GM12878 (cell line): Measurements from ENCODE around the gene SUSD1. TPM values are rescaled to one million over a fixed set of nuclear protein-coding genes. Genes with fewer than 3 reads are reported as not detected.
A peak's percentile ranks its signal among the peaks of the same experiment; 100 is the strongest.

Experiments
- ATF2 ChIP-seq: IDR thresholded peaks from 2 replicates; pipeline ENCODE4 v1.6.1; 2012; ENCODE audit warnings: low read length, inconsistent platforms
- BCL3 ChIP-seq: IDR thresholded peaks from 2 replicates; pipeline ENCODE4 v1.6.1; 2011; ENCODE audit warnings: borderline replicate concordance, low read depth, mild to moderate bottlenecking, moderate library complexity, low read length; ENCODE audit not compliant: insufficient read depth, poor library complexity, severe bottlenecking
- BHLHE40 ChIP-seq, 2 experiments: fragments of 450-650 bp in 1 of 2; IDR thresholded peaks; 2 replicates each; pipeline ENCODE4 v1.6.1; 2011 to 2017; ENCODE audit warnings: low read depth in 2 of 2, borderline replicate concordance in 1 of 2, improper control_type of control experiment in 1 of 2, low read length in 1 of 2, mild to moderate bottlenecking in 1 of 2
- BMI1 ChIP-seq: fragments of 450-650 bp; IDR thresholded peaks from 2 replicates; pipeline ENCODE4 v1.6.1; 2016; ENCODE audit warnings: mild to moderate bottlenecking, moderate library complexity, borderline replicate concordance
- CEBPB ChIP-seq, 2 experiments: fragments of 150-350 bp in 1 of 2; IDR thresholded peaks; 2 replicates each; pipeline ENCODE4 v1.6.1; 2012 to 2014; ENCODE audit warnings: low read depth in 2 of 2, low read length in 2 of 2, borderline replicate concordance in 1 of 2, inconsistent platforms in 1 of 2
- CTCF ChIP-seq, 3 experiments: IDR thresholded peaks in 2 of 3; conservative IDR thresholded peaks in 1 of 3; 2 replicates each; pipeline ENCODE4 v1.5.1; 2011; ENCODE audit warnings: low read depth in 3 of 3, low read length in 3 of 3, mild to moderate bottlenecking in 3 of 3, control low read depth in 2 of 3, moderate library complexity in 2 of 3, inconsistent platforms in 1 of 3, mixed read lengths in 1 of 3; ENCODE audit not compliant: control insufficient read depth in 2 of 3, insufficient read depth in 1 of 3; ENCODE audit errors: extremely low read depth in 1 of 3
- EED ChIP-seq: sonication (generic); IDR thresholded peaks from 2 replicates; pipeline ENCODE4 v1.6.1; 2016; ENCODE audit warnings: antibody characterized with exemption, low read depth
- JUNB ChIP-seq: IDR thresholded peaks from 2 replicates; pipeline ENCODE4 v1.6.1; 2016; ENCODE audit warnings: antibody characterized with exemption, mild to moderate bottlenecking
- MTA2 ChIP-seq: fragments of 450-650 bp; IDR thresholded peaks from 2 replicates; pipeline ENCODE4 v1.6.1; 2016; ENCODE audit warnings: low read depth, mild to moderate bottlenecking, moderate library complexity
- NBN ChIP-seq: fragments of 450-650 bp; IDR thresholded peaks from 2 replicates; pipeline ENCODE4 v1.6.1; 2016
- NFIC ChIP-seq: IDR thresholded peaks from 2 replicates; pipeline ENCODE4 v1.6.1; 2012; ENCODE audit warnings: low read depth, mild to moderate bottlenecking, inconsistent platforms, low read length, moderate library complexity
- RELA ChIP-seq: fragments of 450-650 bp; IDR thresholded peaks from 2 replicates; pipeline ENCODE4 v1.8.0; 2014; ENCODE audit warnings: borderline replicate concordance; ENCODE audit not compliant: partially characterized antibody
- RELB ChIP-seq: fragments of 450-650 bp; IDR thresholded peaks from 2 replicates; pipeline ENCODE4 v1.6.1; 2017; ENCODE audit warnings: low read depth, mild to moderate bottlenecking, moderate library complexity
- SP1 ChIP-seq: IDR thresholded peaks from one replicate; pipeline ENCODE4 v1.6.1; 2011; ENCODE audit warnings: low read depth, low read length
- YY1 ChIP-seq: IDR thresholded peaks from 2 replicates; pipeline ENCODE4 v1.6.1; 2011; ENCODE audit warnings: low read depth, mild to moderate bottlenecking, low read length
- ZBTB40 ChIP-seq: fragments of 450-650 bp; IDR thresholded peaks from 2 replicates; pipeline ENCODE4 v1.6.1; 2016; ENCODE audit warnings: mild to moderate bottlenecking, moderate library complexity, borderline replicate concordance
- polyA plus RNA-seq, 11 experiments: library from polyadenylated mRNA; depleted of rRNA in 4 of 11; unstranded in 6 of 11; stranded (reverse) in 5 of 11; fragments of >200 nt; fragmentation: Nextera tagmentation in 4 of 11; fragmentation: Illumina TruSeq in 1 of 11; extraction: Ambion mirVana in 4 of 11; extraction: Trizol in 1 of 11; gene quantifications; 1 replicate in 1 of 11; 2 replicates in 10 of 11; pipeline versions ENCODE4 v1.2.1 to v1.2.3, GENCODE V29; 2011 to 2016; ENCODE audit warnings: inconsistent platforms in 2 of 11, missing spikeins in 2 of 11, low read depth in 1 of 11
- total RNA-seq, 4 experiments: library from RNA; depleted of rRNA in 3 of 4; stranded (reverse); fragments of >200 nt in 3 of 4; fragmentation: Illumina TruSeq in 1 of 4; extraction: Trizol in 1 of 4; gene quantifications; 2 replicates each; pipeline versions ENCODE4 v1.2.1 to v1.2.3, GENCODE V29; 2013 to 2021

SUSD1 gene
- total and polyA plus RNA-seq, 10 of the 15 experiments (the other 5 are each of a cell fraction or from before 2014, with no cell fraction given): 6.7 to 20.8 (median 13.2) TPM

- TF ChIP-seq MTA2 (peak; percentile 63), BMI1 (no peak), ATF2 (peak; percentile 49; the same call in 1 of the 2 replicates), NBN (peak; percentile 15; the same call in 1 of the 2 replicates), BCL3 (no peak), NFIC (peak; percentile 80; the same call in 1 of the 2 replicates), CTCF (IDR thresholded peaks at IDR 0.05 in 2 of 3, conservative IDR thresholded peaks at IDR 0.05 in 1 of 3; ENCODE audit: control insufficient read depth in 2 of 3, extremely low read depth in 1 of 3, insufficient read depth in 1 of 3, low read depth in 3 of 3, low read length in 3 of 3) (no peak), ZBTB40 (no peak), BHLHE40 (IDR thresholded peaks at IDR 0.05; ENCODE audit: borderline replicate concordance in 1 of 2, low read depth in 2 of 2, low read length in 1 of 2) (no peak; a peak in 1 of 4 replicates), EED (peak; percentile 82), RELB (peak; percentile 71; the same call in 1 of the 2 replicates), SP1 (no peak), RELA (peak; percentile 65), JUNB (peak; percentile 22; the same call in 1 of the 2 replicates), CEBPB (IDR thresholded peaks at IDR 0.05; ENCODE audit: borderline replicate concordance in 1 of 2, low read depth in 2 of 2, low read length in 2 of 2) (no peak), YY1 (0 out of 2 replicates have a peak, but pooled peaks have one; percentile 22)
Measured at GRCh38 chr9:112013266-112013665, 161.8 kb downstream of the SUSD1 start (continued).
